Nephron (organoid): ENCODE data around the gene ANKRD34B.

Source experiments
- H3K27ac Mint-ChIP-seq, 3 experiments: 2 replicates each; pipeline ENCODE4 v1.8.0; 2020; ENCODE audit warnings: mixed read lengths in 3 of 3, mild to moderate bottlenecking in 2 of 3, moderate library complexity in 1 of 3
- H3K27me3 Mint-ChIP-seq: 2 replicates; pipeline ENCODE4 v1.8.0; 2021; ENCODE audit warnings: low read depth, mild to moderate bottlenecking, moderate library complexity, mixed read lengths
- H3K36me3 Mint-ChIP-seq: 2 replicates; pipeline ENCODE4 v1.8.0; 2020; ENCODE audit warnings: low read depth, mixed read lengths
- H3K4me1 Mint-ChIP-seq: 2 replicates; pipeline ENCODE4 v1.8.0; 2020; ENCODE audit warnings: mixed read lengths
- H3K4me3 Mint-ChIP-seq, 3 experiments: 2 replicates each; pipeline ENCODE4 v1.8.0; 2020; ENCODE audit warnings: mild to moderate bottlenecking in 3 of 3, mixed read lengths in 3 of 3, moderate library complexity in 2 of 3
- H3K9me3 Mint-ChIP-seq: 2 replicates; pipeline ENCODE4 v1.8.0; 2020; ENCODE audit warnings: mixed read lengths
- CTCF ChIP-seq, 3 experiments: fragments of 200-600 bp; sonication (generic); IDR thresholded peaks; one replicate each; pipeline ENCODE4 v1.5.0; 2021; ENCODE audit warnings: antibody characterized with exemption in 3 of 3; ENCODE audit not compliant: unreplicated experiment in 3 of 3

The ANKRD34B gene

GRCh38 chr5:80579050-80579449 is 9.0 kb upstream of the ANKRD34B start:
- Mint-ChIP-seq H3K4me3 (no peak overlapping the region), H3K4me1 (no peaks in the 10 kb centered on the region), H3K27ac (no peak overlapping the region), H3K9me3 (peaks cover 9% of the 10 kb centered on the region), H3K27me3 (peaks cover 43% of the 10 kb centered on the region), H3K36me3 (no peaks in the 10 kb centered on the region)
- TF ChIP-seq CTCF (IDR thresholded peaks at IDR 0.05; ENCODE audit: unreplicated experiment in 3 of 3), result no peak

GRCh38 chr5:80577707-80578106 is 7.6 kb upstream of the ANKRD34B start:
- no peaks in the 10 kb centered on the region for H3K4me1 Mint-ChIP-seq
- H3K4me3 Mint-ChIP-seq, result no peak overlapping the region
- no peak for TF ChIP-seq CTCF (IDR thresholded peaks at IDR 0.05; ENCODE audit: unreplicated experiment in 3 of 3)
- no peak overlapping the region for H3K27ac Mint-ChIP-seq
- H3K27me3 Mint-ChIP-seq, result peaks cover 53% of the 10 kb centered on the region
- H3K9me3 Mint-ChIP-seq, result peaks cover 9% of the 10 kb centered on the region
- H3K36me3 Mint-ChIP-seq, result no peaks in the 10 kb centered on the region

GRCh38 chr5:80576383-80576782 is 6.3 kb upstream of the ANKRD34B start:
- Mint-ChIP-seq H3K36me3 (no peaks in the 10 kb centered on the region), H3K9me3 (peaks cover 7% of the 10 kb centered on the region), H3K4me1 (no peaks in the 10 kb centered on the region), H3K27me3 (peaks cover 66% of the 10 kb centered on the region), H3K27ac (no peak overlapping the region), H3K4me3 (no peak overlapping the region)
- no peak for TF ChIP-seq CTCF (IDR thresholded peaks at IDR 0.05; ENCODE audit: unreplicated experiment in 3 of 3)

- Mint-ChIP-seq H3K27me3 (peaks cover 91% of the 10 kb centered on the region), H3K9me3 (peaks cover 4% of the 10 kb centered on the region), H3K4me1 (no peaks in the 10 kb centered on the region), H3K27ac (no peak overlapping the region), H3K4me3 (no peak overlapping the region), H3K36me3 (no peaks in the 10 kb centered on the region)
- no peak for TF ChIP-seq CTCF (IDR thresholded peaks at IDR 0.05; ENCODE audit: unreplicated experiment in 3 of 3)
Measured at GRCh38 chr5:80573062-80573461, 3.0 kb upstream of the ANKRD34B start.

- Mint-ChIP-seq H3K36me3 (no peaks in the 10 kb centered on the region), H3K4me1 (no peaks in the 10 kb centered on the region), H3K9me3 (peaks cover 4% of the 10 kb centered on the region), H3K27me3 (peaks cover 91% of the 10 kb centered on the region), H3K4me3 (peak overlapping the region; percentile 58 to 80 (median 76)), H3K27ac (no peak overlapping the region)
- TF ChIP-seq CTCF (IDR thresholded peaks at IDR 0.05; ENCODE audit: unreplicated experiment in 3 of 3), result no peak
Measured at GRCh38 chr5:80569086-80569960, 757 bp downstream of the ANKRD34B start.

GRCh38 chr5:80568251-80568650 is 1.8 kb downstream of the ANKRD34B start:
- no peak for TF ChIP-seq CTCF (IDR thresholded peaks at IDR 0.05; ENCODE audit: unreplicated experiment in 3 of 3)
- Mint-ChIP-seq H3K9me3 (peaks cover 4% of the 10 kb centered on the region), H3K36me3 (no peaks in the 10 kb centered on the region), H3K4me1 (no peaks in the 10 kb centered on the region), H3K4me3 (peak overlapping the region; percentile 31 to 80 (median 76)), H3K27me3 (peaks cover 88% of the 10 kb centered on the region), H3K27ac (no peak overlapping the region)
